Stimulated activated CD4-positive, alpha-beta T cell treated with anti-CD3 and anti-CD28 coated beads, Interleukin-4, amount 100 ng/mL, for 1 hour (primary cell): Measurements from ENCODE around the gene CDC5L.

ENCODE experiments used
- DNase-seq: peaks from one replicate; pipeline ENCODE4 v3.0.0-alpha.2; 2020

Gene CDC5L

GRCh38 chr6:44477293-44477894 is 89.9 kb downstream of the CDC5L start:
- no peak for DNase-seq

- DNase-seq, result no peak
Observed at GRCh38 chr6:44478158-44478557, 90.7 kb downstream of the CDC5L start.

GRCh38 chr6:44478591-44479254 is 91.2 kb downstream of the CDC5L start:
- no peak for DNase-seq

- DNase-seq, result no peak
Observed at GRCh38 chr6:44480097-44480541, 92.6 kb downstream of the CDC5L start.

GRCh38 chr6:44481056-44481455 is 93.5 kb downstream of the CDC5L start:
- DNase-seq, result no peak

- DNase-seq, result no peak
Observed at GRCh38 chr6:44481760-44482159, 94.3 kb downstream of the CDC5L start.

GRCh38 chr6:44485601-44486401 is 98.3 kb downstream of the CDC5L start:
- DNase-seq, result no peak

- DNase-seq, result no peak
Observed at GRCh38 chr6:44487002-44487401, 99.5 kb downstream of the CDC5L start.

- DNase-seq, result no peak
Observed at GRCh38 chr6:44487586-44487985, 100.1 kb downstream of the CDC5L start.

- DNase-seq, result no peak
Observed at GRCh38 chr6:44489910-44490604, 102.6 kb downstream of the CDC5L start.

- no peak for DNase-seq
Observed at GRCh38 chr6:44493132-44493531, 105.6 kb downstream of the CDC5L start.

GRCh38 chr6:44493593-44493992 is 106.1 kb downstream of the CDC5L start:
- no peak for DNase-seq

GRCh38 chr6:44494011-44494501 is 106.5 kb downstream of the CDC5L start:
- no peak for DNase-seq

- no peak for DNase-seq
Observed at GRCh38 chr6:44495036-44495901, 107.8 kb downstream of the CDC5L start.

- no peak for DNase-seq
Observed at GRCh38 chr6:44496665-44497369, 109.3 kb downstream of the CDC5L start.

GRCh38 chr6:44497807-44498206 is 110.3 kb downstream of the CDC5L start:
- DNase-seq, result no peak

GRCh38 chr6:44498436-44498835 is 110.9 kb downstream of the CDC5L start:
- DNase-seq, result no peak

GRCh38 chr6:44499609-44500008 is 112.1 kb downstream of the CDC5L start:
- DNase-seq, result no peak
